ENCODE data around the gene ASB13.

Gene ASB13

DNA sequence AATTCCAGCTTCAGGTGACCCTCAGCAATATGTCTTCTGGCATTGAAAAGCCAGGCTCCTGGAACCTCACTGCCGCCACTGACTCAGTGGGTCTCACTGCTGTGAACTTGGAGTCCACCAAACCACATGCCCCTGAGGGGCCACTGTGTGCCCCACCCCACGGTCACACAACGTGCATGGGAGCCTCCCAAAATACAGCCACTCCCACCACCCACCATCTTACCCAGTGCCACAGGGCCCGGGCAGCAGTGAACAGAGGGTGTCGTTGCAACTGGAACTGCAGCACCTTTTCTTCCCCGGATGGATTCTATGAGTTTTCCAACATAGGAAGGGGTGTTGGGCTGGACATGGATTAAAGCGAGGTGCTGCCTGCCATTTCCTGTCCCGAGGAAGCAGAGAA lies 60.1 kb downstream of the ASB13 start:
- H3K4me3 ChIP-seq (ENCODE audit: control insufficient read depth, low read depth, low read length): no peak overlapping the region
- no peak for TF ChIP-seq CTCF (IDR thresholded peaks at IDR 0.05; ENCODE audit: control insufficient read depth, insufficient read depth, low read depth, low read length, missing control alignments)
- DNase-seq (ENCODE audit: low read depth): no peak

GRCh38 chr10:5604961-5605360 lies 61.4 kb downstream of the ASB13 start:
- TF ChIP-seq CTCF (IDR thresholded peaks at IDR 0.05; ENCODE audit: control insufficient read depth, insufficient read depth, low read depth, low read length, missing control alignments): no peak
- DNase-seq (ENCODE audit: low read depth): no peak
- no peak overlapping the region for H3K4me3 ChIP-seq (ENCODE audit: control insufficient read depth, low read depth, low read length)

DNA sequence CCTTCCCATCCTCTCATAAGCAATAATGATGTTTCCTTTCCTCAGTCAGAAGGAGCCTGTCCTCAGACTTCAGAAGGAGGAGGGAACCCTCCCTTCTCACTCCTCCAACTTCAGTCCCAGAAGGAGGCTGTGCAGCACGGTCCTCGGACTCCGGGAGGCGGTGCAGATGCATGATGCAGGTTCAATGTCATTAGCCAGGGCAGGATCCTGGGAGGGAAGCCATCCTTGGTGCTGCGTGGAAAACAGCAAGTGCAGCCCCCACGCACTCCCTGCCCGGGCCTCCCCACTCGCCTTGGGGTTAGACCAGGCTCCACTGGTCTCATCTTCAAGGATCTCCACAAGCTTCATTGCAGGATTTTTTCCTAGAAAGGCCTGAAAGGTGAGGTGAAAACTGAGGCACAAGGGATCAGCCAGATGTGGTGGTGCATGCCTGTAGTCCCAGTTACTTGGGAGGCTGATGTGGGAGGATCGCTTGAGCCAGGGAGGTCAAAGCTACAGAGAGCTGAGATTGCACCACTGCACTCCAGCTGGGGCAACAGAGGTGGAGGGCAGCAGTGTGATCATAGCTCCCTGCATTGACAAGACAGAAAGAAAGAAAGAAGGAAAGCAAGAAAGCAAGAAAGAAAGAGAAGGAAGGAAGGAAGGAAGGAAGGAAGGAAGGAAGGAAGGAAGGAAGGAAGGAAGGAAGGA lies 62.0 kb downstream of the ASB13 start:
- TF ChIP-seq CTCF (IDR thresholded peaks at IDR 0.05; ENCODE audit: control insufficient read depth, insufficient read depth, low read depth, low read length, missing control alignments): no peak
- DNase-seq (ENCODE audit: low read depth): no peak
- H3K4me3 ChIP-seq (ENCODE audit: control insufficient read depth, low read depth, low read length): no peak overlapping the region

- H3K4me3 ChIP-seq (ENCODE audit: control insufficient read depth, low read depth, low read length): no peak overlapping the region
- no peak for TF ChIP-seq CTCF (IDR thresholded peaks at IDR 0.05; ENCODE audit: control insufficient read depth, insufficient read depth, low read depth, low read length, missing control alignments)
- DNase-seq (ENCODE audit: low read depth): no peak
These were observed 62.6 kb downstream of the ASB13 start for GRCh38 chr10:5603848-5604170.

- no peak for TF ChIP-seq CTCF (IDR thresholded peaks at IDR 0.05; ENCODE audit: control insufficient read depth, insufficient read depth, low read depth, low read length, missing control alignments)
- H3K4me3 ChIP-seq (ENCODE audit: control insufficient read depth, low read depth, low read length): no peak overlapping the region
- no peak for DNase-seq (ENCODE audit: low read depth)
These were observed 63.1 kb downstream of the ASB13 start for GRCh38 chr10:5603091-5603847.

DNA sequence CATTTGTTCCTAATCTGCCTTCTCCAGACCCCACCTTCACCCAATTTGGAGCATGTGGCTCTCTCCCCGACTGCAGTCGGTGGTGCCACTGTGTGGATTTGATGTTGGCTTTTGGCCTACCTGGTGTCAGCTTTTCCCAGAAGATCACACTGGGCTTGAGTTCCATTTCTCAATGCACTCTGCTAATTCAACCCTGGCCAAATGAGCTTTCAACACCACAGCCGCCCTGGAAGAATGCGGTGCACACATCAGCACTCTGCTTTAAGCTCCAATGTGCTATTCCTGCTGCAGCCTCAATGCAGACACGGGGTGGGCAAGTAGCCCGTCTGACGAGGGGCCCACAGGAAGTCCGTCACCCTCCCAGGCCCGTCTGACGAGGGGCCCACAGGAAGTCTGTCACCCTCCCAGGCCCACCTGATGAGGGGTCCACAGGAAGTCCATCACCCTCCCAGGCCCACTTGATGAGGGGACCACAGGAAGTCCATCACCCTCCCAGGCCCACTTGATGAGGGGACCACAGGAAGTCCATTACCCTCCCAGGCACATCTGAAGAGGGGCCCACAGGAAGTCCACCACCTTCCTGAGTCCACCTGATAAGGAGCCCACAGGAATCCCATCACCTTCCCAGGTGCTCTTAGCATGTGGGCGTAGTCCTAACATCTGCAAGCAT lies 64.4 kb downstream of the ASB13 start:
- no peak overlapping the region for H3K4me3 ChIP-seq (ENCODE audit: control insufficient read depth, low read depth, low read length)
- DNase-seq (ENCODE audit: low read depth): no peak
- TF ChIP-seq CTCF (IDR thresholded peaks at IDR 0.05; ENCODE audit: control insufficient read depth, insufficient read depth, low read depth, low read length, missing control alignments): no peak

Data from AG09309 (cell line).